ENCODE results near the gene GABRB1.

The GABRB1 gene

DNA sequence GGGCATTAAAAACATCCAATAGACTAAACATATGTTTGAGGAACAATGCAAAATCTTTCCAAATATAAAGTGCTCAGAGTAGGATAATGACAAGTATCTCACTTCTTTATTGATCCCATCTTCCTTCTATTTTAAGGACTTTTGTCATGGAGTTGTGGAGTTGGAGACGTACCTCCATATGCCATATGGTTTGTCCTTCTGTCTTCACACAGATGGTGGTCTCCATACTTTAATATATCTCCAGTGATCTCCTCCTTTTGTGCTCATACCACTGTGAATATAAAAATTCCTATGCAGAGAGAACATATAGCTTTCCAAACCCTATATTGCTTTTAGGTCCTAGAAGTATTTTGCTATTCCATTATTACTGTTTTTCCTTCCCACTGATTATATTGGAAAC is 64.5 kb downstream of the GABRB1 start:
- TF ChIP-seq, protein P1, sequence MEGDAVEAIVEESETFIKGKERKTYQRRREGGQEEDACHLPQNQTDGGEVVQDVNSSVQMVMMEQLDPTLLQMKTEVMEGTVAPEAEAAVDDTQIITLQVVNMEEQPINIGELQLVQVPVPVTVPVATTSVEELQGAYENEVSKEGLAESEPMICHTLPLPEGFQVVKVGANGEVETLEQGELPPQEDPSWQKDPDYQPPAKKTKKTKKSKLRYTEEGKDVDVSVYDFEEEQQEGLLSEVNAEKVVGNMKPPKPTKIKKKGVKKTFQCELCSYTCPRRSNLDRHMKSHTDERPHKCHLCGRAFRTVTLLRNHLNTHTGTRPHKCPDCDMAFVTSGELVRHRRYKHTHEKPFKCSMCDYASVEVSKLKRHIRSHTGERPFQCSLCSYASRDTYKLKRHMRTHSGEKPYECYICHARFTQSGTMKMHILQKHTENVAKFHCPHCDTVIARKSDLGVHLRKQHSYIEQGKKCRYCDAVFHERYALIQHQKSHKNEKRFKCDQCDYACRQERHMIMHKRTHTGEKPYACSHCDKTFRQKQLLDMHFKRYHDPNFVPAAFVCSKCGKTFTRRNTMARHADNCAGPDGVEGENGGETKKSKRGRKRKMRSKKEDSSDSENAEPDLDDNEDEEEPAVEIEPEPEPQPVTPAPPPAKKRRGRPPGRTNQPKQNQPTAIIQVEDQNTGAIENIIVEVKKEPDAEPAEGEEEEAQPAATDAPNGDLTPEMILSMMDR (IDR thresholded peaks at IDR 0.05; ENCODE audit: low read depth, low read length, missing control alignments) = no peak
- no peak for DNase-seq (ENCODE audit: low read depth)
- no peak overlapping the region for H3K4me3 ChIP-seq (ENCODE audit: low read depth, low read length)
- in situ Hi-C loops (cut with HindIII; ENCODE audit: low sequenced_read_pairs) = no loop called here

DNA sequence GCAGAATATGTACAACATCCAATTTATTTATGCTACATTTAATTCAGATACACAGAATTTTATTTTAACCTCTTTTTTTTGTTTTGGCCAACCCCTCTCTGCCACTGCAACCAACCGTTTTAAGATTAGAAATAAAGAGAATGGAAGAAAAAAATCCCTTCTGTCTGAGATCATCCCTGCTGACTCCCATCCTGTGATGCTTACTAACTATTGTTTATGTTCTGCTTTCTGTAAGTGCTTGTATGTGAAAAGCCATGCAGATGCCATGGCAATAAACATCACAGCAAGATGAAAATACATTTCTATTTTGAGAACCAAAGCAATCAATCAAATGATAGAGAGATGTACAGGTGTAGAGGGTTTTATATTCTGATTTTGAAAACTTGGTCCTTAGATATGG is 70.1 kb downstream of the GABRB1 start:
- H3K4me3 ChIP-seq (ENCODE audit: low read depth, low read length) = no peak overlapping the region
- TF ChIP-seq, protein P1 (IDR thresholded peaks at IDR 0.05; ENCODE audit: low read depth, low read length, missing control alignments) = no peak
- no peak for DNase-seq (ENCODE audit: low read depth)
- in situ Hi-C loops (cut with HindIII; ENCODE audit: low sequenced_read_pairs) = no loop called here

DNA sequence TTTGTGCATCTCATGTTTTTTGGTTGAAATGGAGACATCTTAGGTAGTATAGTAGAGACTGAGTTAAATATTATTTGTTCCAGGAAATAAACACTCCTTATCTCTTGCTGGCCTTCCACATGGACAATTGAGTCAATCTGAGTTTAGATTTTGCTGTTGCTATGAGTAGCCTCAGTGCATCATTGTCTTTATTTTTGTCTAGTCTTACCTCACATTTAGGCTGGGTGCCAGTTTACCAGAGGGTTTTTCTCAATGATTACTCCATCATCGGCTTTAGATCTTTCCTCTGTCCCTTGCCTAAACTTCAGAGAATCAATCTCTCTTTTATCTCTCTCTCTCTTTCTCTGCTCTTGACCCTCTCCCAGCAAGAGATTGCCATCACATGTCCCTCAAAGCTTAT is 73.6 kb downstream of the GABRB1 start:
- in situ Hi-C loops (cut with HindIII; ENCODE audit: low sequenced_read_pairs) = no loop called here

DNA sequence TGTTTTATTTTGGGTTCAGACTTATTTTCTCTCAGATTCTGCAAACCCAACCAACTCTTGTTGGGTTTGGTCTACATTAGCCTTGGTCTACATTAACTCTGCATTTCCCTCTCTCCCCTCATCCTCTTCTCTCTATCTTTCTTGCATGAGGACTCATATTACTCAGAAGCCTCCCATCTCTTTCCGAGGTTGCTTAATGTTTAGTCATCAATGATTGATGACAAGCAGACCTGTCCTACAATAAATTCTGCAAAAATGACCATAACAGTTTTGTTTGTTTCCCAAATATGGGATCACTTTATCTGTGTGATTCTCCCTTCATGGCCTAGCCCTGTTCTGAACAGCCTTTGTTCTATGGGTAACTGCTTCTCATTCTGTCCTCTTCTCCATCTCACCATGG is 75.2 kb downstream of the GABRB1 start:
- DNase-seq (ENCODE audit: low read depth) = no peak
- in situ Hi-C loops (cut with HindIII; ENCODE audit: low sequenced_read_pairs) = no loop called here
- H3K4me3 ChIP-seq (ENCODE audit: low read depth, low read length) = no peak overlapping the region
- TF ChIP-seq, protein P1 (IDR thresholded peaks at IDR 0.05; ENCODE audit: low read depth, low read length, missing control alignments) = no peak

More for the DNA sequence above, 73.6 kb downstream of the GABRB1 start:
- H3K4me3 ChIP-seq (ENCODE audit: low read depth, low read length) = no peak overlapping the region
- TF ChIP-seq, protein P1 (IDR thresholded peaks at IDR 0.05; ENCODE audit: low read depth, low read length, missing control alignments) = no peak
- no peak for DNase-seq (ENCODE audit: low read depth)

DNA sequence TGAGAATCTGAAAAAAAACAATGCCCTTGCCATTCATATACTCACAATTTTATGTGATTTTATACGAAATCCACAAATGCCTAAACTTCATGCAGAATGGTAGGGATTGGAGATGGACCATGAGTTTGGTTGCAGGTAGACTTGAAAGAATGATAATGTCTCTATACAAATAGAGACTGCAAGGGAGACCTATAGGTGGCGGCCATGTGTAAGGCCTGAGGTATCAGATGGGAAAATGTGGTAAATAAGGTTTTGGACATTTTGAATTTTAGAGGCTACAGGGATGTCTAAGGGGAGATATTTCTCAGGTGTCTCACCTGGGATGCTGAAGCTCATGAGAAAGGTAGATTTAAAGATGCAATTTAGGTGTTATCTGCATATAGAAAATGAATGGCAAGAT is 78.0 kb downstream of the GABRB1 start:
- in situ Hi-C loops (cut with HindIII; ENCODE audit: low sequenced_read_pairs) = no loop called here
- TF ChIP-seq, protein P1 (IDR thresholded peaks at IDR 0.05; ENCODE audit: low read depth, low read length, missing control alignments) = no peak
- no peak for DNase-seq (ENCODE audit: low read depth)
- H3K4me3 ChIP-seq (ENCODE audit: low read depth, low read length) = no peak overlapping the region

DNA sequence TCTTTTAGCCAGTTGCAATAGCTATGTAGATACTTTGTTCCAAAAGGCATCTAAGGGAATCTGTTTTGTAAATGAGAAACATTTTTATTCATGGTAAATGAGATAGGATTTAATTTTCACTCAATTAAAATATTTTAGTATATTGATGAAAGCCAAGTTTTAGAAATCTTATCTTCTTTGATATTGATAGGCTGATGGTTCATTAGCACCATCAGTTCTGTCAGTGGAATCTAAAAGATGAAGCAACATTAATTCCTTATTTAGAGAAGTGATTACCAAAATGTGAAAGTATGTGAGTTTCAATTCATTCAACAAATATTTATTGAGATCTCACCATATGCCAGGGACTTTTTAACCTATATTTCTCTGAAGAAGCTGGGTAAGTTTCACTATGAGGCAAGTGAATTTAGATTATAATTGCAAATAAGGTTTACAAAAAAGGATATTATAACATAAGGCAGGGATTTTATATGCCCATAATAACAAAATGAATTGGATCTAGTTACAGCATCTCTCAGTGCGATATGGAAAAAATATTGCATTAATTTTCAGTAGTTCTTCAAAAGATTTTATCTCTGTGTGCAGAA is 79.3 kb downstream of the GABRB1 start:
- in situ Hi-C loops (cut with HindIII; ENCODE audit: low sequenced_read_pairs) = no loop called here
- TF ChIP-seq, protein P1 (IDR thresholded peaks at IDR 0.05; ENCODE audit: low read depth, low read length, missing control alignments) = no peak
- no peak for DNase-seq (ENCODE audit: low read depth)
- H3K4me3 ChIP-seq (ENCODE audit: low read depth, low read length) = no peak overlapping the region

All from astrocyte of the cerebellum (primary cell).